Muscle of leg (tissue), 11 donors: ENCODE results near the gene LGMN. TPM values are rescaled to one million over a fixed set of nuclear protein-coding genes. Genes with fewer than 3 reads are reported as not detected.
"Not testable (repeated sequence)": the region's sequence is repeated elsewhere in the genome, so short reads cannot be mapped to it uniquely, and the experiment has no call there.

Experiments
- DNase-seq: peaks from one replicate; pipeline ENCODE4 v3.0.0; 2013
- H3K27ac ChIP-seq: one replicate; pipeline ENCODE4 v1.5.1; 2013; ENCODE audit warnings: mild to moderate bottlenecking, low read length, control low read depth
- H3K27me3 ChIP-seq: one replicate; pipeline ENCODE4 v1.6.1; 2013; ENCODE audit warnings: low read length; ENCODE audit not compliant: control insufficient read depth, insufficient read depth
- H3K36me3 ChIP-seq: one replicate; pipeline ENCODE4 v1.6.1; 2013; ENCODE audit warnings: low read length; ENCODE audit not compliant: control insufficient read depth, insufficient read depth
- H3K4me1 ChIP-seq: one replicate; pipeline ENCODE4 v1.6.1; 2013; ENCODE audit warnings: low read length; ENCODE audit not compliant: control insufficient read depth, insufficient read depth
- H3K4me3 ChIP-seq: one replicate; pipeline ENCODE4 v1.5.1; 2013; ENCODE audit warnings: low read length, control low read depth
- H3K9me3 ChIP-seq: replicated peaks from 2 replicates; pipeline ENCODE4 v1.6.1; 2013; ENCODE audit warnings: low read depth, low read length; ENCODE audit not compliant: control insufficient read depth
- WGBS: methylation state at CpG from one replicate; pipeline ENCODE4 v1.1.5; 2013; ENCODE audit warnings: missing lambda C conversion rate; ENCODE audit not compliant: insufficient coverage; 5-methylcytosine and 5-hydroxymethylcytosine counted together
- polyA plus RNA-seq, 8 donors: library from polyadenylated mRNA; unstranded; fragments of 120-200 nt; gene quantifications; one replicate each; pipeline versions ENCODE4 v1.2.1 to v1.2.3, GENCODE V29; 2013; ENCODE audit warnings: inconsistent platforms in 1 of 8, low replicate concordance in 1 of 8; ENCODE audit not compliant: insufficient read length in 8 of 8, insufficient read depth in 1 of 8
- total RNA-seq: library from RNA; stranded (reverse); fragments of 120-200 nt; gene quantifications from one replicate; pipeline ENCODE4 v1.2.4, GENCODE V29; 2013

LGMN gene
- total and polyA plus RNA-seq, 9 donors = 60.1 to 104 (median 91.9) TPM

DNA sequence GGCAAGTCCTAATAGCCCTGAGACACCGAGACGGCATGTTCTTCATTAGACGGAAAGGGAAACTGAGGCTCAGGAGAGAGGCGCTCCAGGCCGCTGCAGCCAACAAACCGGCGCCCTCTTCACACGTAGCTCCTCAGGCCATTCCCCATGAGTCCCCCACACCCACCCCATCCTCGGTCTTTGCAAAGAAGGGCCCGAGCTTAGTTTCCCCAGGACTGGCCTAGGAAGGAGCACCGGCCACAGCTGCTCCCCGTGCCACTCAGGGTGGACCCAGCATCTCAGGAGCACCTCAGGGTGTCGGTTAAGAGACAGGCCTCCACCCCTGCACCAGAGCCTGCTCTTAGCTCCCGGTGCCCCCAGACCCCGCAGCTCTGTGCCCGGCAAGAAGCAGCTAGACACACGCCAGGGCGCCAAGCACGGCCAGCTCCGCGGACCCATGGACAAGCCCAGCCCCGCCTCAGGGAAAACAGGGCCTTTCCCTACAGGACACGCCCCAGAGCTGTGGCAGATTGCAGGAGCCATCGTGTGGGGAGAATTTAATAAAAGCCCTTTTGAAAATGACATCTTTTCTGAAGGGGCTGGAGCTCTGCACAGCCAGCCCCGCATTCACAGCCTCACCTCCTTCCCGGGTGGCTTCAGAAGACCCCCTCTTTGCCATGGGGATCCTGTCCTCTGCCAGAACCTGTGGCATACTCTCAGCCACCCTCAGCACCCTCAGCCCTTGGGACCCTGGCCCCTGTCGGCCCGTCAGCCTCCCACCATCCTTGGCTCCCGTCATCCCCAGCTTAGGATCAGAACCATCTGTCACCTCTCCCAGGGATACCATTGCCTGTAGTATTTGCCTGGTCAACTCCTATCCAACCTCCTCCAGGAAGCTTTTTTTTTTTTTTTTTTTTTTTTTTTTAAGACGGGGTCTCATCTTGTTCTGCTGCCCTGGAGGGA is 59.7 kb downstream of the LGMN start:
- WGBS = 87% methylated on average over 24 of the region's 30 CpGs
- Histone ChIP-seq H3K4me3 (no peak overlapping the region), H3K36me3 (peaks cover 19% of the 10 kb centered on the region)

DNA sequence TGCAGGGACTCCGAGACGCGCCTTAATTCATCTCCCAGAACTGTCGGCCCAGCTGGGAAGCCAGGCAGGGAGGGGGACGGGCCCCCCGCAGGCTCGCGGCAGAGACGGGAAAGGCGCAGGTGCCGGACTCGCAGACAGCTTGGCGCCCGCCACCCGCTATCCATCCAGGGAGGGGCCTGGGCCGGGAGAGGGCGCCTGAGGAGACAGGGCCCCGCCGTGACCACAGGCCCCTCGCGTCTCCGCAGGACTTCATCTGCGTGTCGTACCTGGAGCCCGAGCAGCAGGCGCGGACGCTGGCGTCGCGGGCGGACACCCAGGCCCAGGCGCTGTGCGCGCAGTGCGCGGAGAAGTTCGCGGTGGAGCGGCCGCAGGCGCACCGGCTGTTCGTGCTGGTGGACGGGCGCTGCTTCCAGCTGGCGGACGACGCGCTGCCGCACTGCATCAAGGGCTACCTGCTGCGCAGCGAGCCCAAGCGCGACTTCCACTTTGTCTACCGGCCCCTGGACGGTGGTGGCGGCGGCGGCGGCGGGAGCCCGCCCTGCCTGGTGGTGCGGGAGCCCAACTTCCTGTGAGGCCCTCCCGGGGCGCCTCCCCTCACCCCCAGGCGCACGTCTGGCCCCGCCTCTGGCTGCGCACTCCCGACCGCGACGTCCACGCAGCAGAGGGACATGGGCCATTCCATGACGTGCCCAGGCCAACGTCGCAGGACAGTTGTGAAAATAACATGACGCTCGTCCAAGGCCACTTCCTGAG is 60.6 kb downstream of the LGMN start:
- Histone ChIP-seq H3K36me3 (peaks cover 19% of the 10 kb centered on the region), H3K27me3 (peaks cover 2% of the 10 kb centered on the region), H3K4me1 (peaks cover 28% of the 10 kb centered on the region), H3K27ac (no peak overlapping the region), H3K4me3 (peak overlapping the region; percentile 32), H3K9me3 (no peaks in the 10 kb centered on the region)
- 20% methylated on average over 79 of the region's 80 CpGs for WGBS
- peak; percentile 53 for DNase-seq

More for the DNA sequence above, 59.7 kb downstream of the LGMN start:
- H3K27me3 ChIP-seq = peaks cover 2% of the 10 kb centered on the region
- no peak for DNase-seq
- no peaks in the 10 kb centered on the region for H3K9me3 ChIP-seq
- no peak overlapping the region for H3K27ac ChIP-seq
- peaks cover 35% of the 10 kb centered on the region for H3K4me1 ChIP-seq

DNA sequence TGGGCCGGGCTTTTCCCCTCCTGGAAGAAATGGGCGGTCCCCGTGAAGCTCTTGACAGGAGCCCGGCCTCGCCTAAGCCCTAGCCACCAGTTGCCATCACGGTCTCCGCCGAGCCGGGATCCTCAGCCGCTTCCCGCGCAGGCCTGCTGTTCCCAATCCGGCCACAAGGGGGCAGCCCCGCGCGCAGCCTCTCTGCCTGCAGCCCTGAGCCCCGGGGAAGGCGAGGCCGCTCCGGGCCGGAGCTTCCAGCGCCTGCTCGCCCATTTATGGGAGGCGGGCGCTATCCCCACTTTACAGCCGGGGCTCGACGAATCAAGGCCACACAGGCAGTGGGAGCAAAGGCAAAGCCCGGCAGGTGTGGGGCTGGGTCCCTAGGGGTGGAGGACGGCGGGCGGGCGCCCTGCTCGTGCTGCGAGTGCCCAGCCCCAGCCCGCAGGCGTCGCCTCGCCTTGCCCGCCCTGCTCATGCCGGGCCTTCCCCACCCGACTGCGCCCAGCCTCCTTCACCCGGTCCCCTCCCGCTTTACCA is 61.5 kb downstream of the LGMN start:
- peaks cover 19% of the 10 kb centered on the region for H3K4me1 ChIP-seq
- H3K36me3 ChIP-seq = peaks cover 24% of the 10 kb centered on the region
- H3K27me3 ChIP-seq = peaks cover 2% of the 10 kb centered on the region
- peak; percentile 80 for DNase-seq
- no peak overlapping the region for H3K27ac ChIP-seq
- peak overlapping the region; percentile 32 for H3K4me3 ChIP-seq
- WGBS = 12% methylated on average over 42 of the region's 45 CpGs
- no peaks in the 10 kb centered on the region for H3K9me3 ChIP-seq

DNA sequence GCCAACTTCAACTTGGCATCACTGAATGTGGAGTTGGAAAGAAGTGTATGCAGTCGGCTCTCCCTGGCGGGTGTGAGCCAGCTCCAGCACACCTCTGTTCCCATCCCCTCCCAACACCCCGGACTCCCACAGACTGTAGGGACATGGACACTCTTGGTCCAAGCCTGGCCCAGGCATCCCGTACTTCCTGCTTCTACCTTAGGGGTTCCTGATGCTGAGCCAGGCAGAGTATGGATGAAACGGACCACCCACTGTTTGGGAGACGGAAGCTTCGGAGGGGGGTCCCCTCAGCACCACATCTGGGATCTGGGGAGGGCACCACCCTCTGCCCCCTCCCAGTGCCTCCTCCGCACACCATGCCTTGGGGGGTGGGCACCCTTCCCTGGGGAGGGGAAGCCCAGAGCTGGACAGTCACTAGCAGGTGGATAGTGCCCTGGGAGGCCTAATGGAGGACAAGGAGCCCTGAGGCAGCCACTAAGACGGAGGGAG is 62.0 kb downstream of the LGMN start:
- H3K4me1 ChIP-seq = peaks cover 17% of the 10 kb centered on the region
- H3K36me3 ChIP-seq = peaks cover 26% of the 10 kb centered on the region
- WGBS = 50% methylated on average over 2 of the region's 9 CpGs
- H3K27me3 ChIP-seq = peaks cover 2% of the 10 kb centered on the region
- no peaks in the 10 kb centered on the region for H3K9me3 ChIP-seq
- no peak overlapping the region for H3K4me3 ChIP-seq
- H3K27ac ChIP-seq = no peak overlapping the region
- no peak for DNase-seq

DNA sequence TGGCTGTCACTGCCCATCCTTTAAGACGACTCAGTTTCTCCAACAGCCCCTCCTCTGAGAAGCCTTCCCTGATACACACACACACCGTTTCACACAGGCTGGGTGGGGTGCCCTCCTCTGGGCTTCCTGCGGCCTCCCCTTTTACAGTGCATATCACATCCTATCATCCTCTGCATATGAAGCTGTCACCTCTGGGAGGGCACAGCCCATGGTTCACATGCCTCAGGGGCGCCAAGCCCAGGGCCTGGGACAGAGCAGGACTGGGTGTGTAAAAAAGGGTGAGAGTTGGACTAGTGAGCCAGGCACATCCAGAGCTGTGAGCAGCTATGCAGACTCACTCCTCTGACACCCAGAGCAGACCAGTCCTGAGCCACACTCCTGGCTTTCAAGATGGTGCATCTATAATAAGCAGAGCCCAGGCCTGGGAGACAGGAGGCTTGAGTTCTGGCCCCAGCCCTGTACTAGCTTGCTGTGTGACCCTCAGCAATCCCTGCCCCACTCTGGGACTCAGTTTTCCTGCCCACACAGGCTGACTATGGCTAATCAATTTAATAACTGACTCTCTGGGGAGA is 62.6 kb downstream of the LGMN start:
- WGBS = 91% methylated on average over 4 of the region's 4 CpGs
- no peak for DNase-seq
- Histone ChIP-seq H3K4me3 (no peak overlapping the region), H3K4me1 (peaks cover 20% of the 10 kb centered on the region), H3K36me3 (peaks cover 28% of the 10 kb centered on the region), H3K27ac (no peak overlapping the region), H3K27me3 (peaks cover 2% of the 10 kb centered on the region), H3K9me3 (no peaks in the 10 kb centered on the region)

DNA sequence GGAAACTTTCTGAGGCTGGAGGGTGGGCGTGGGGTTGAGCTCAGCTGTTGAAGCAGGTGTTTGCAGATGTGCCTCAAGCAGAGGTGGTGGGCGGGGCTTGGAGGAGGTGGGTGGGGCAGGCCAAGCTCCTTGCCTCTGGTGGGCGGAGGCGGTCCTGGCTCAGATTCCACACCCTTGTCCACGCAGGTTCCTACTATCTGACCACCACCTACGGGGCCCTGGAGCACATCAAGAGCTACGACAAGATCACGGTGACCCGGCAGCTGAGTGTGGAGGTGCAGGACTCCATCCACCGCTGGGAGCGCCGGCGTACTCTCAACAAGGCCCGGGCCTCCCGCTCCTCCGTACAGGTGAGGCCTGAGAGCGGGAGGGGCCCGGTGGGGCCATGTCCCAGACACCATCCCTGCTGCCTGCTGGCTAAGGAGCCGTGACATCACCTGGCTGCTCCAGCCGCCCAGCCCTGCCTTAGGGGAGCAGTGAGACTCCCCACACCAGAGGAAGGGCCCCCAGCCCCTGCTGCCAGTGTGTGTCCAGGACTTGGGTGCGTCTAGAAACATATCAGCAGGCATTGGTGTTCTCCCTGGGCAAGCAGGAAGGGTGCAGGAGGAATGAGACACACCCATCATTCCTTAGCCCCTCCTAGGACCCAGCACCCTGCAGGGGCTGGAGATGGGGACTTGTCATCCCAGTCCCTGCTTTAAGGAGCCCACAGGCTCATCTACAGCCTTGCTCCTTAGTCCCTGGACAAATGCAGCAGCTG is 63.4 kb downstream of the LGMN start:
- Histone ChIP-seq H3K27me3 (peaks cover 2% of the 10 kb centered on the region), H3K9me3 (no peaks in the 10 kb centered on the region), H3K36me3 (peaks cover 28% of the 10 kb centered on the region), H3K4me3 (no peak overlapping the region), H3K4me1 (peaks cover 22% of the 10 kb centered on the region), H3K27ac (no peak overlapping the region)
- 75% methylated on average over 17 of the region's 21 CpGs for WGBS
- no peak for DNase-seq

DNA sequence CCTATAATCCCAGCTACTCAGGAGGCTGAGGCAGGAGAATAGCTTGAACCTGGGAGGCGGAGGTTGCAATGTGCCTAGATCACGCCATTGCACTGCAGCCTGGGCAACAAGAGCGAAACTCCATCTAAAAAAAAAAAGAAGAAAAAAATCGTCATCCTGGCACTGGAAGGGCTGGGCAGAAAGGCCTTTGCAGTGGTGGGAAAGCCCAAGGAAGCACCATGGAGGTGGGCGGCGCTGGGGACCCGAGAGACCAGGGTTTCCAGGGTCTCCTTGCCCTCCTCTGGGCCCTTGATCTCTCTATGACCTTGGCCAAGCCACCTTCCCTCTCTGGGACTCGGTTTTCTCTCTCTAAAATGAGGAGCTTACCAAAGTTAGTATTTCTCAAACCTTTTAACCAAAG is 65.4 kb downstream of the LGMN start:
- no peak for DNase-seq
- H3K4me1 ChIP-seq = peaks cover 21% of the 10 kb centered on the region
- H3K36me3 ChIP-seq = peaks cover 33% of the 10 kb centered on the region
- 90% methylated on average over 6 of the region's 8 CpGs for WGBS
- H3K27me3 ChIP-seq = peaks cover 2% of the 10 kb centered on the region
- no peak overlapping the region for H3K27ac ChIP-seq
- H3K4me3 ChIP-seq = no peak overlapping the region
- no peaks in the 10 kb centered on the region for H3K9me3 ChIP-seq

DNA sequence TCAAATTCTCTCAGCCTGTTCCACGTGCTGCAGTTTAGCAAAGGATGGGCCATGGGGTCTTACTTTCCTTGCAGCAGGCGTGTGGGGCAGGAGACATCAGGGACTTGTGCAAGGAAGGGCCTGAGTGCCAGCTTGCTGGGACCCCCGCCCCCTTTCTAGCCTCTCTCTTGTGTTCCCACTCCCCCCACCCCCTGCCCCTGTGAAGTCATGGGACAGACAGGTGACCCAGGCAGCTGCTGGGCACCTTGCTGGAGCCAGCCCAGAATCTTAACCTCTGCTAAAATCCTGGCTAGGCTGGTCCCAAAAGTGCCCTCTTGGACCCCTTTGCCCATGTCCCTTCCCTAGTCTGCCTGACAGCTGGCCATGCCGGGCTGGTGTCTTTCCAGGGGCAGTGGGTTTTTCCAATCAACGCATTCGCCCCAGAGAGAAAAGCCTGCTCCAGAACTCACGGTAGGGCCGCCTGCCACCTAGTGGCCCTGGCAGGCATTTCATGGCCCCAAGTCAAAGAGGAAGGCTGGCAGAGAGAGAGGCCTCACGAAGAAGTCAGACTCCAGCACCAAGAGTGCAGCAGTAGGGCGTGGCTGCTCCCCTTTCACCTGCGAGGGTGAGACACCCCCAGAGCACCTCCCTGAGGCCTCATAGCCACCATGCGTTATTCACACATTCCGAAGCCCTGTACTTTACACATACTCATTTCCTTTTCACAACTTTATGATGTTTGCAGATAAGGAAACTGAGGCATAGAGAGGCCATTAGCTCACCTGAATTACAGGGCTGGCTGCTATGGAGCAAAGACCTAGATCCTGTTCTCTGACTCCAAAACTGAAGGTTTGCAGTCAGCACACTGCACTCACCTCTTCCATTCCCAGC is 67.4 kb downstream of the LGMN start:
- WGBS = 18% methylated on average over 10 of the region's 13 CpGs
- peaks cover 9% of the 10 kb centered on the region for H3K4me1 ChIP-seq
- H3K27me3 ChIP-seq = no peaks in the 10 kb centered on the region
- DNase-seq = peak; percentile 83
- no peak overlapping the region for H3K27ac ChIP-seq
- no peak overlapping the region for H3K4me3 ChIP-seq
- no peaks in the 10 kb centered on the region for H3K9me3 ChIP-seq
- peaks cover 44% of the 10 kb centered on the region for H3K36me3 ChIP-seq

DNA sequence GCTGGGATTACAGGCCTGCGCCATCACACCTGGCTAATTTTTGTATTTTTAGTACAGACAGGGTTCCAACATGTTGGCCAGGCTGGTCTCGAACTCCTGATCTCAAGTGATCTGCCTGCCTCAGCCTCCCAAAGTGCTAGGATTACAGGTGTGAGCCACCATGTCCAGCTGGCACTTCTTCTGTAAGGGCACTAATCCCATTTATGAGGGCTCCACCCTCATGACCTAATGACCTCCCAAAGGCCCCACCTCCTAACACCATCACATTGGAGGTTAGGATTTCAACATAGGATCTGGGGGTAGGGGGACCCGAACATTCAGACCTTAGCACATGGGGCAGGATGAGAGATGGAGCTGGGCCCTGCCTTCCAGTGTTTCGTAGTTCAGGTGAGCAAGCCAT is 68.1 kb downstream of the LGMN start:
- DNase-seq, H3K27ac ChIP-seq, H3K9me3 ChIP-seq, H3K27me3 ChIP-seq, H3K4me1 ChIP-seq, H3K4me3 ChIP-seq: not testable (repeated sequence)
- peaks cover 39% of the 10 kb centered on the region for H3K36me3 ChIP-seq
- WGBS = 86% methylated on average over 2 of the region's 4 CpGs
